GM19238 (cell line): ENCODE data around the gene PRM3.

Source experiments
- DNase-seq: peaks from one replicate; pipeline ENCODE4 v3.0.0; 2011; ENCODE audit warnings: low spot score; ENCODE audit not compliant: insufficient read length

PRM3 gene

GRCh38 chr16:11225677-11226549 is 47.5 kb downstream of the PRM3 start:
- no peak for DNase-seq

- peak; percentile 97 for DNase-seq
Observed at GRCh38 chr16:11224894-11225676, 48.3 kb downstream of the PRM3 start.

GRCh38 chr16:11224096-11224893 is 49.1 kb downstream of the PRM3 start:
- peak; percentile 75 for DNase-seq
